ENCODE data around the gene TMEM167B. TPM values are rescaled to one million over a fixed set of nuclear protein-coding genes. Genes with fewer than 3 reads are reported as not detected.

TMEM167B gene
- total and polyA plus RNA-seq, 2 experiments from 2014 or later: 25.0 to 33.4 TPM

- peaks cover 11% of the 10 kb centered on the region for H3K79me2 ChIP-seq
- no peaks in the 10 kb centered on the region for H4K20me1 ChIP-seq (ENCODE audit: insufficient read depth, poor library complexity, severe bottlenecking)
- H3K27me3 ChIP-seq: no peaks in the 10 kb centered on the region
- no peak for DNase-seq (ENCODE audit: low spot score)
- TF ChIP-seq EZH2 (IDR thresholded peaks at IDR 0.05; ENCODE audit: borderline replicate concordance) (no peak), EZH2phosphoT487 (IDR thresholded peaks at IDR 0.05; ENCODE audit: low read depth, severe bottlenecking, unreplicated experiment) (no peak), CTCF (IDR thresholded peaks at IDR 0.05; ENCODE audit: poor library complexity) (no peak)
- H3K4me1 ChIP-seq (ENCODE audit: insufficient read depth): no peaks in the 10 kb centered on the region
- no peaks in the 10 kb centered on the region for H3K36me3 ChIP-seq (replicated peaks; ENCODE audit: insufficient read depth, low read depth)
- no peak overlapping the region for H3K27ac ChIP-seq
- no peaks in the 10 kb centered on the region for H3K9me2 ChIP-seq (replicated peaks; ENCODE audit: insufficient read depth)
- H3K9me3 ChIP-seq (ENCODE audit: low read depth): no peaks in the 10 kb centered on the region
- no peak overlapping the region for H3K4me2 ChIP-seq
- 89% methylated on average over 4 of the region's 4 CpGs for WGBS (ENCODE audit: low lambda C conversion rate, missing lambda C conversion rate)
- no peak overlapping the region for H2AFZ ChIP-seq
- no peak overlapping the region for H3K4me3 ChIP-seq
Measured at GRCh38 chr1:109105881-109106280, 15.3 kb downstream of the TMEM167B start.

- TF ChIP-seq CTCF (IDR thresholded peaks at IDR 0.05; ENCODE audit: poor library complexity) (no peak), EZH2phosphoT487 (IDR thresholded peaks at IDR 0.05; ENCODE audit: low read depth, severe bottlenecking, unreplicated experiment) (no peak), EZH2 (IDR thresholded peaks at IDR 0.05; ENCODE audit: borderline replicate concordance) (no peak)
- H3K27ac ChIP-seq: no peak overlapping the region
- no peaks in the 10 kb centered on the region for H3K36me3 ChIP-seq (replicated peaks; ENCODE audit: insufficient read depth, low read depth)
- 89% methylated on average over 7 of the region's 7 CpGs for WGBS (ENCODE audit: low lambda C conversion rate, missing lambda C conversion rate)
- no peaks in the 10 kb centered on the region for H3K9me3 ChIP-seq (ENCODE audit: low read depth)
- no peak for DNase-seq (ENCODE audit: low spot score)
- H3K9me2 ChIP-seq (replicated peaks; ENCODE audit: insufficient read depth): no peaks in the 10 kb centered on the region
- no peak overlapping the region for H2AFZ ChIP-seq
- H3K4me1 ChIP-seq (ENCODE audit: insufficient read depth): no peaks in the 10 kb centered on the region
- H3K4me2 ChIP-seq: no peak overlapping the region
- no peaks in the 10 kb centered on the region for H4K20me1 ChIP-seq (ENCODE audit: insufficient read depth, poor library complexity, severe bottlenecking)
- no peaks in the 10 kb centered on the region for H3K79me2 ChIP-seq
- no peak overlapping the region for H3K4me3 ChIP-seq
- no peaks in the 10 kb centered on the region for H3K27me3 ChIP-seq
Measured at GRCh38 chr1:109107785-109108184, 17.2 kb downstream of the TMEM167B start.

- Histone ChIP-seq H3K4me1 (ENCODE audit: insufficient read depth) (peaks cover 4% of the 10 kb centered on the region), H3K27me3 (peaks cover 15% of the 10 kb centered on the region), H3K27ac (no peak overlapping the region), H2AFZ (no peak overlapping the region), H3K36me3 (replicated peaks; ENCODE audit: insufficient read depth, low read depth) (no peaks in the 10 kb centered on the region), H3K79me2 (no peaks in the 10 kb centered on the region), H3K9me3 (ENCODE audit: low read depth) (no peaks in the 10 kb centered on the region), H4K20me1 (ENCODE audit: insufficient read depth, poor library complexity, severe bottlenecking) (no peaks in the 10 kb centered on the region), H3K4me2 (no peak overlapping the region), H3K9me2 (replicated peaks; ENCODE audit: insufficient read depth) (no peaks in the 10 kb centered on the region), H3K4me3 (no peak overlapping the region)
- TF ChIP-seq CTCF (IDR thresholded peaks at IDR 0.05; ENCODE audit: poor library complexity) (no peak), EZH2 (IDR thresholded peaks at IDR 0.05; ENCODE audit: borderline replicate concordance) (no peak), EZH2phosphoT487 (IDR thresholded peaks at IDR 0.05; ENCODE audit: low read depth, severe bottlenecking, unreplicated experiment) (no peak)
- WGBS (ENCODE audit: low lambda C conversion rate, missing lambda C conversion rate): 52% methylated on average over 3 of the region's 3 CpGs
- DNase-seq (ENCODE audit: low spot score): no peak
Measured at GRCh38 chr1:109109906-109110305, 19.3 kb downstream of the TMEM167B start.
